Stimulated activated CD4-positive, alpha-beta T cell treated with anti-CD3 and anti-CD28 coated beads, Interleukin-1b, Interleukin-23, amount 100 ng/mL, for 24 hours (primary cell): ENCODE results near the gene APH1B.
"Not testable (repeated sequence)": the region's sequence is repeated elsewhere in the genome, so short reads cannot be mapped to it uniquely, and the experiment has no call there.

Experiments used
- DNase-seq, 4 experiments: peaks; one replicate each; pipeline ENCODE4 v3.0.0-alpha.2; 2020; ENCODE audit warnings: low read depth in 4 of 4, low spot score in 1 of 4

APH1B gene

DNA sequence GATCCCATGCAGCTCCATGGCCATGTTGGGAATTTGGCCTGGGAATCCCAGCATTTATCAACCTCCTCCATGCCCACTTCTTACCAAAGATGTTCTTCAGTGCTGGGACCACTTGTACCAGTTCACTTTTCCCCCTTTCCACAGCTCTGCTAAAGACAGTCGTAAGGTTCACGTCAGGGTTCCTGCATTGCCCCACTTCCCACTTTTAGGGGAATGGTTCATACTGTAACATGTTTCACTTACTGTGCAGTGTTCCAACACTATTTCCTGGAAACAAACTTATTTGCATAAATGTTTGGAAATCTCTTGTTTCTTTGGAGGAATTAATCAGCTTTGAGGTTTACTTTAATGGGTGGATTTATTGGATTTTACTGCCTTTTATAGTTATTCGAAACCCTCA is 17.0 kb downstream of the APH1B start:
- DNase-seq = no peak

DNA sequence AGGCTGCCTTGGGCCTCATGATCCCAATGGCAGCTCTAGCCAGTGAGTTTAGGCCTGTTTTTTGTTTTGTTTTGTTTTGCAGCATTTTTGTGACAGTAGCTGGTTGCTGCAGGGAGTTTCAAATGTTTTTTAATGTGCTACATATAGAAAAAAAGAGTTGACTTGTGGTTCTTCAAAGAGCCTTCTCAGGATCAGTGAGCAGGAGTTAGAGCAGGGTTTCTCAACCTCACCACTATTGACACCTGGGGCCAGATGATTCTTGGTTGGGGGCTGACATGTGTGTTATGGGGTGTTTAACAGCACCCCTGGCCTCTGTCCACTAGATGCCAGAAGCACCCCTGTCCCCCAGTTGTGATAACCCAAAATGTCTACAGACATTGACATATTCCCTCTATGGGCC is 17.9 kb downstream of the APH1B start:
- no peak for DNase-seq

DNA sequence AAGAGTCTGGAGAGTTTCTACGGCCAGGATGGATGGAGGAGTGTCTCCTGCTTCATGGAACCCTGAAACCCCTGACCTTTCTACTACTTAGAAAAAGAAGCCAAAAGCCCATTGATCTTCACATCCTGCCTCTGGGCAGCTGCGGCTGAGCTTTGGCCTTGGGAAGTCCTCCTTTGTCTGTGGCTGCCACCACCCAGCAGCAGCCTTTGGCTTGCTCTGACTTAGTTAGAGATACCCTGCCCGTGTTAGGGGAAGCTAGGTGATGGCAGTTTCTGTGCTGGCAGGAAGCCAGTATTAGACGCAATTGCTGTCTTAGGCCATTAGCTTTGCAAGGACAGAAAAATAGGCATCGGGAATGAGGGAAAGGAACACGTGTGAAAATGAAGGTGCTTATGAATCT is 18.8 kb downstream of the APH1B start:
- DNase-seq = no peak

DNA sequence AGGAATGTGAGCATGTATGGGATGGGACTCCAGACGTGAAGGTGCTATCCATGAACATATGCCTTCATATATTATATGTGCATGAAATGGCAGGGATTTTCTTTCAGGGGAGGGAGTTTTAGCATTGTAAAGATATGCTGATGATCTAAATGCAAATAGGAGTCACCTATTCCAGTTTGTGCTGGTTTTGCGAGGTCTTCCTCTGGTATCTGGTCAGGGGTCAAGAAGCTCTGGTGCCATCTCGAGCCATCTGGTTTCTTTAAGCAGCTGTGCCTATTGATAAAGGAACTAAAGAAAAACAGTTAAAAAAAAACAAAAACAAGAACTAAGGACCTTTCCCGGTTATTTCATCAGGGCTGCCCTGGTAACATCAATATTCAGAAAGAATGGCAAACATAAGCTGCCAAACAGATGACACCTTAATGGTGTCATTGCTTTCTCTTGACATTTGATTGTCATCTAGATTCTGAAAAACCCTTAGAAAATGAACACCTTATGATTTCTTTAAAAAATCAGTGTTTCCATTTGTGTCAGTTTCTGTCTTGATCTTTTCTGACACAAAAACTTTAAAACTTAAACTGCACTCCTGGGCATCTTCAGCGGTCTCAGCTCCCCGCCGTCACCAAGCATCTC is 22.7 kb downstream of the APH1B start:
- no peak for DNase-seq

DNA sequence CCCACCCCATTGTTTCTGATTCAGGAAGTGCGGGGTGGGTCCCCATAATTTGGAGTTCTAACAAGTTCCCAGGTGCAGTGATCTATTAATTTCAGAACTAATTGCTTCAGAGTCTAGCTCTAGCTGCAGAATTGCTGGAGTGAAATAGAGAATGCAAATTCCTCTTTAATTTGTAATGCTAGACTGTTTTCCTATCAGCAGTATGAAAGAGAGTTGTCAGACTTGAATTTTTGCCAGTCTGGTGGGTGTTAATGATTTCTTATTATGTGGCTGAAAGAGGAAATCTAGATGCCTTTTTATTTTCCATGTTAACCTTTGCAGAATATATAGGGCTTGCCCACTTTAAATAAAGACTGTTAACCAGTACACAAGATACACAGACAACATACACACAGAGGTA is 23.7 kb downstream of the APH1B start:
- DNase-seq = no peak

DNA sequence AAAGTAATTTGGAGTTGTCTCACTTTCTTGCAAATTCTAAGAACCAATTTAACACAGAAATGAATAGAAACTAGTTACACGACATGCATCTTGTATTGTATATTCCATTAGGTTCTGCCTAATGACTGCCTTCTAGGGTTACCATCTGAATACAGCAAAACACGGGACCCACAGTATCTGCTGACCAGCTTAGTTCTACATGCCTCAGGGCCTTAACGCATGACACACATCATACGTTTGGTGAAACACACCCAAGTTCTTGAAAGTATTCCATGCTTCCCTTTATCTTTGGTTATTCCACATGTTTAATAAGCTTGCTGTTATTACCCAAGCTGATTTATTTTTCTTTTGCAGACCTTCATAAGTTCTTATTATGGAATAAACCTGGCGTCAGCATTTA is 27.9 kb downstream of the APH1B start:
- DNase-seq = no peak

DNA sequence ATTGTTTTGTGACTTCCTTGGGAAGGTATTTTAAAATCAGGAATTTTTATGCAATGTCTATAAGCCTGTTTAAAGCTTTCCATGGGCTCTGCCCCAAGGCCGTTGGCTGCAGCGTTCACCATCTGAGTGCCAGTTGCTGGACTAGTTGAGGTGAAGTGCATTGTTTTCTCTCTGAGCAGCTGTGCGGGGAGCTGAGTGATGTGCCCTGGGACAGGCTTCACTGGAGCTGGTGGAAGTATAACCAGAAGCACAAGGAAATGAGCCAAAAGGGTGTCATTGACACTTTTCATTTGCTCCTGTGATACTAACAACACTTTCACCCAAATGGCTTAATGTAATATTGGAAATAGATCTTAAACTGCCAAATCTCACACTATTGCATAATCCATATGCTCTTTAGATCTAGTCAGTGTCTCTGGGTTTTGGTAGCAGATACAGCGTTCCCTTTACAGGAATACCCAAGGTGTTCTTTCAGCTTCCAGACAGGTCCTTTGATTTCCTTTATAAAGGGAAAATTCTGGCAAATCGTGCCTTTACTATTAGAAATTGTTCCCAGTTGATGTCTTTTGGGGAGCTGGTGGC is 29.2 kb downstream of the APH1B start:
- DNase-seq = no peak

DNA sequence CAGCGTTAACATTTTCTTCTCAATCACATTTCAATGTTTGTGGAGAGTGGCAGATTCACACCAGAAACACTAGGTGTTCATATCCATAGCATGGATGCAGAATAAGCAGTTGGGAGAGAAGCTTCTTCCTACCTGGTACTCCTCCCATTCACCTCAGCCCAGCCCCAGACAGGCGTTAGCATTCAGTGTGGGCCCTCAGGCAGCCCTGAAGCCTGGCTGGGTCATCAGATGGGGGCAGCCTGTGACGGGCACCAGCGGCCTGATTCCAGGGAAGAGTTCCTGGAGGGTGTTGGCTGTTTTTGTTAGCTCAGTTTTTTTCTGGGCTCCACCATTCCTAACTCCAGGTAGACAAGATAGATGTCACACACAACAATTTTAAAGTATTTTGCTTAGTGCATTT is 31.1 kb downstream of the APH1B start:
- DNase-seq = no peak

DNA sequence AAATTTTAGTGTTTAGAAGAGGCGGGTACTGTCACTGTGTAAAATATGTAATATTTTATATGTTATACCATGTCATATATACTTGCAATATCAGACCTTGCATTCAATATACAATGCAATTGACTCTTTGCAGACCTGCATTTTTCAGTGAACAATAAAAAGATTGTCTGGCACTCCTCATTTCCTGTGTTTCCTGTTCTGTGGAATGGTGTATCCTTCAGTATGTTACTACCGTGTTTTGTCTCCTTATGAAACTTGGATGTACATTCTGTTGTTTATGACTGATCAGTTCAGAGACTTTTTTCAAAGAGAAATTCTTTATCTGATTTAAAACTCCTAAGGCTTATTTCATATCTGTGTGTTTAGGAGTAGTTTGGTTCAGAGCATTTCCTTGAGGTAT is 31.5 kb downstream of the APH1B start:
- DNase-seq = no peak

DNA sequence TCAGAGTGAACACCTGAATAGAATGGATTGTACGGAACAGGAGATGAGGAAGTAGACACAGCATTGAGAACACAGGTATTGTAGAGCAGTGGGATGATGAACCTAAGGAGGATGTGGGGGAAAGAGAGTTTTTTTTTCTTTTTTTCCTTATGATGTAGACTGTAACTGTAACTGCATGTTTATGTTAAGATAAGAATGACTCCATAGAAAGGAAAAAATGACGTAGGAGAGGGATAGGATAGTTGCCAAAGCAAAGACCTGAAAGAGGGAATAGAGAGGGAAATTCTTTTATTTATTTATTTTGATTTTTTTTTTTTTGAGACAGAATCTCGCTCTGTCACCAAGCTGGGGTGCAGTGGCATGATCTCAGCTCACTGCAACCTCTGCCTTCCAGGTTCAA is 33.2 kb downstream of the APH1B start:
- DNase-seq = no peak

DNA sequence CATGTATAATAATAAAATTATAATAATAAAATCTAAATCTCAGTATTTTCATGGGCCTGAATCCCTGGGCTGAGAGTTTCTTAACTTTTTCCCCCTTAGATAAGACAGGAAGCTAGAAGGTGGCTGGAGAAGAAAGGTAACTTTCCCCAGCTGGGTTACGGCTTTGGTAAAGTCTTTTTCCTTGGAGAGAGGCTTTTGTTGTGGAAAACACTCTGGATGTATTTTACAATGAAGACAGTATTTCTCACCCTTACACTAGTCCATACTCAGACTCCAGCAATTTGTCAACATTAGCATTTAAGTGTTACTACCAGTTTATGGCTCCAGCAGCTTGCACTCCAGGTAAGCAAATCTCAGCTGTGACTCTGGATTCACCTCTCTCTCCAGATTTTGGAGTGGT is 34.9 kb downstream of the APH1B start:
- DNase-seq = no peak

DNA sequence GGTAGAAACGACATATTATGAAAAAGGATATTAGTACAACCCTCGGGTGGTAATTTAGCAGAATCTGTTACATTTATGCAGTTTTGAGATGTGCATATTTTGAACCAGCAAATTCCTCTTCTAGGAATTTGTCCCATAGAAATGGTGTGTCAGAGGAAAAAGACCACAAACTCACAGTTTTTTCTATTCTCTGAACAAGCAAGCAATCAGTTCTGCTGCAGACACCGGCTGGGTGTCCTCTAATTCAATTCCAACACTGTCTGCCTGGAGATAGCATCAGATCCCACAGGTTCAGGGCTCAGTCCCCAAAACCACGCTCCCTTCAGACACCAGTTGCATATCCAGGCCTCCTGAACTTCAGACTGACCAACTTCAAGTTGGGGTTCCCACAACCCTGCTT is 36.4 kb downstream of the APH1B start:
- no peak for DNase-seq

DNA sequence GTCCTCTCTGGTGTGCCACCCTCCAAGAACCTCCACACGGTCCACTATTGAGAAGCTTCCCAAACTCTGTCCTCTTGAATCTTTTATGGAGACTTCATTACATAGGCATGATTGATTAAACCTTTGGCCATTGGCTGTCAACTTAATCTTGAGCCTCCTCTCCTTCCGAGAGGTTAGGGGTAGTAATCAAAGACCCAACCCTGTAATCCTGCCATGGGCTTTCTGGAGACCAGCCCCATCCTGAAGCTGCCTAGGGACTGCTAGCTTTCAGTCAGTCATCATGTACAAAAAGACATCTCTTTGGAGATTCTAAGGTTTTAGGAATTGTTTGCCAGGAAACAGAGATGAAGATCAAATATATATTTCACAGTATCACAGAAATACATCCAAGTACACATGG is 37.0 kb downstream of the APH1B start:
- no peak for DNase-seq

DNA sequence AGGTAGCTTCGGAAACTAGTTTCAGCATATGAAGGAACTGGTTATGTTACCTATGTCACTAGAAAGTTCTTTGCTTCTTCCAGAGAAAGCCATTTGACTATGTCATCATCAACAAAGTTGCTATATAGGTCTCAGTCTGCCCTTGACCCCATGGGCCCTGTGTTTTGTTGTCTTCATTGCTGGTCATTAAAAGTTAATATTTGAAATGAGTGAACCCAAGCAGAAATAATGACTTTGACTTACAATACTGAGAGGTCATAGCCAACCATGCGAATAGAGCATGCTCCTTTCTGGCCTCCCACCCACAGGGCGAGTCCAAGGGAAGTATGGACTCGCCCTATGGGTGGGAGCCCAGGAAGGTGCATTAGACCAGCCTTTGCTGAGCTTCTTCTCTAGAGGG is 40.9 kb downstream of the APH1B start:
- no peak for DNase-seq

DNA sequence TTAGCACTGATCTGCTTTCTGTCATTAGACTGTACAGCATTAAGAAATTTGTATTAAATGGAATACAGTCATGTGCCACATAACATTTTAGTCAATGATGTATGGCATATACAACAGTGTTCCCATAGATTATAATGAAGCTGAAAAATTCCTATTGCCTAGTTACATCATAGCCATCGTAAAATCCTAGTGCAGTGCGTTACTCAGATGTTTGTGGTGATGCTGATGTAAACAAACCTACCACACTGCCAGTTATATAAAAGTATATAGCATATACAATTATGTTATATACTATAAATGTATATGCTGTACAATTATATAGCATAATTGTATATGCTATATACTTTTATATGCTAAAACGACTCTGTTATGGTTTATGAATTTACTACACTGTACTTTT is 41.7 kb downstream of the APH1B start:
- no peak for DNase-seq

DNA sequence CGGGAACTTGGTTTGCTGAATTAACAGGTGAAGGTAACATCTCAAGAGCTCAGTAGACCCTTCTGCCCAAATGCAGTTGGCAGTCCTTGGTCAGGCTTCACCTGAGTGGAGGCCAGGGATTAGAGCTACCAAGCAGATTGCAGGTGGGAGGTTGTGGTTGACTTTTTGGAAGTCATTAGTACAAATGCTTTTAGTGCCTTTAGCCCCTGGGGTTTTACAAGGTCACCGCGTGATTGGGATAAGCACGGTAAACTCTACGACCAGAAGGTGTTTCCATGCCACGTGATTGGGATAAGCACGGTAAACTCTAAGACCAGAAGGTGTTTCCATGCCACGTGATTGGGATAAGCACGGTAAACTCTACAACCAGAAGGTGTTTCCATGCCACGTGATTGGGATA is 43.0 kb downstream of the APH1B start:
- DNase-seq = not testable (repeated sequence)

DNA sequence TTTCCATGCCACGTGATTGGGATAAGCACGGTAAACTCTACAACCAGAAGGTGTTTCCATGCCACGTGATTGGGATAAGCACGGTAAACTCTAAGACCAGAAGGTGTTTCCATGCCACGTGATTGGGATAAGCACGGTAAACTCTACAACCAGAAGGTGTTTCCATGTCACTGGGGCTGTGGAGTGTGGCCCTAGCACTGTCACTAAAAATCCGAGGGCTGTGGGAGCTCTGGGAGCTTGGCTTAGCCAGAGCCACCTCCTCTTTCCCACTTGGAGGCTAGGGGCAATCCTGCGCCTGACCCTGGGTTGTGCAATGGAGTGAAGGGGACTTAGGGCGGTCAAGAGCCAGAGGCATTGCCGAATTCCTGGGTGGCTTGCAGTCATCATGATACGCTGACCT is 43.6 kb downstream of the APH1B start:
- DNase-seq = not testable (repeated sequence)

DNA sequence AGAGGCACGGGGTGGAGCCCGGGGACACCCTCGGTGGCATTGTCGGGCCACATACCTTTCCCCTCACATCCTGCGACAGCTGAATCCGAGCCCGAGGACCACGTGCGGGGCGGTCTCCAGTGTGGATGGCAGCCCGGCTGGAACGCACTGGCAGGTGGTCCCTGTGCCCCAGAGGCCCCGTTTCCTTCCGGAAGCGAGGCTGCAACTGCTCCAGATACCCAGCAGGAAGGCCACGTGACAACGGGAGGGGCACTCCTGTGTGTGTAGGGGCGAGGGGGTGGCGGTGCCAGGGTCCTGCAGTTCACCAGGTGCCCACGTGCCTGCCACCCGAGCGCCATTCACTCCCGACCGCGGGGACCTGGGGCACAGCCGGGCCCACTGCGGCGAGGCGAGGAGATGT is 44.1 kb downstream of the APH1B start:
- DNase-seq = no peak

DNA sequence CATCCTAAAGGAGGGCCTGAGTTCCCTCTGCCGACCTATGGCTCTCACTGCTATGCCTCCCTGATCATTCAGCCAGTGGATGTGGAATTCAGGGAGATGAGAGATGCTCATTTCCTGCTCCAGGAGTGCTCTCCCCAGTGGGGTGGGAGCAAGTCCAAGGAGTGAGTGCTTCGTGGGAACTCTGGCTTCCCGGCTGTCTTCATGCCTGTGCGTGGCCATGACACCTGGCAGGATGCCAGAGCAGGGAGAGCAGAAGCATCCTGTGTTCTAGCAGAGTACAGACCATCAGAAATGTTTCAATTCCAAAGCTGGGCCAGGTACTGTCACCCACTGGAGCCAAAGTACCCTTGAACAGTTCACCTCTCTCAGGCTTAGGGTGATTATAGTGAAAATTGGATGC is 45.1 kb downstream of the APH1B start:
- no peak for DNase-seq

DNA sequence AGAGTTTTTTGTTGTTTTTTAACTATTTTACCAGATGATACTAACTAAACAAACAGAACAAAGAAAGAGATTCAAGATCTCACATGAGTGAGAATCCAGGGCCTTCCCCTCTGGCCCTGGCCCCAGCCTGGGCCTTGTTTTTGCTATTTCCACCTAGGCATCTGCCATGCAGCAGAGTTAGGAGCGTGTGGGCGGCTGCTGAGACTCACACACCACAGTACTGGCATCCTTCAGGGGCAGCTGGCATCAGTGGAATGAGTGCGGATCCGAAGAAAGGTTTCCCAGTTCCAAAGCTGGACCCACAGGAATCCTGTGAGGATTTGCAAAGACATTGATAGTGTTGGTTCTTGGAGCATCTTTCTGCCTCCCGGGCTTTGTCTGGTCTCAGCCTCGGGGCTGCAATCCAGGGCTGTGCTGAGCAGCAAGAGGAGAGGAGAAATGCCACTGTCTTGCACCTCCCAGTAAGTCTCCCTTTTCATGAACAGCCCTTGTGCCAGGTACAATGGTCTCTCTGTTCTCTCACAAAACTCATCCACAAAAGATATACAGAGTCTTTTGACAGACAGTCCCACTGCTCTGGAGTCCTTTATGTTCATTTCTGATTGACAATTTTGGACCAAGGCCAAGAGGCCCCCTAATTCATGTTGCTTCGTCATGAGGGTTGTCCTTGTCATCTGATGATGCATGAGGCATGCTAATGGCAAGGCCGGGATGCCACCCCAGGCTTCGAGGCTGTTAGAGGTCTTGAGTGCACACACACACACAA is 46.6 kb downstream of the APH1B start:
- no peak for DNase-seq

DNA sequence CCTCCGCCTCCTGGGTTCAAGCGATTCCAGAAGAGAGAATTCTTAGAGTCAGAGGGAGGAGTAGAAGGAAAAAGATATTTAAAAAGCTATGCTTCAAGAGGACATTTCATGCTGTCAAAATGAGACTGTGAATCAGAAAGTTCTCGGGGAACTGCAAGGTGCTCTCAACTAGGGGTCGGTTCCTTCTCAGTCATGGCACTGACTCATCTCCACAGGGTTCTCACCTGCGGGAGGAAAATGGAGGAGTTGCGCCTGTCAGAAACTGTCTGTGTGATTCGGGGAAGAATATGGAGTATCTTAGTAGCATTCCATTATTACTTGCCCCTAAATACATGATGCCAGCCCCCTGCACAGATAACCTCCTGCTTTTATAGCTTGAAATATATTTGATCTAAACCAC is 47.4 kb downstream of the APH1B start:
- DNase-seq = peak in 1 of 4 experiments; percentile 13

DNA sequence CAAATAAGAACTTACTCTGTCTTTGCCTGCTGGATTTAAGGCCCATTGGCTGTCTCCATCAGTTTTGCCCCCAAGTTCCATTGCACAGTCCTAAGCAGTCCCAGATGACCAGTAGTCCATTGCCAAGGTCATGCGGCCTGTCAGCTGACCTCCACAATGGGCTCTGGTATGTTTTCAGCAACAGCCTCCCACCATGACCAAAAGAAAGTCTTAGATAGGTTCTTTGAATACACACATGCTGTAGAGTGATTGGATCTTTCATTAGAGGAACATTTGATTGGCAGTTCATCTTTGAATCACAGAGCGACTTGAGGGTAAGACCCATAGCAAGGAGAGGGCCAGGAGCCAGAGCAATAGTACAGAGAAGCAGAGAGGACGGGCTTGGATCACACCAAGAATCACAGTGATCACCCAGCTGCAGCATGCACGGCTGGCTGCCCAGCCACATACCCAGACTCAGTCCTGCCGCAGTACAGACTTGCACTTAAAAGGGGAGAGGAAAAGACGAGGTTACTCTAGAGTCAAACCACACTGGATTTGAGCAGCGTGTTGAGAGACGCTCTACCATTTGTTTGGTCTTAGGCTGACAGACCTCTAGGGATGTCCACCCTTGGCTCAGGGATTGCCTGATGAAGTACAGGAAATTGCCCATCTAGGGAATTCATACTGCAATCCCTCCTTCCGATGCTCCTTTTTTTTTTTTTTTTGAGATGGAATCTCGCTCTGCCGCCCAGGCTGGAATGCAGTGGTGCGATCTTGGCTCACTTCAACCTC is 50.4 kb downstream of the APH1B start:
- no peak for DNase-seq
